Mucosa of gallbladder (tissue), 1 donor: Measurements from ENCODE around the gene TNPO2. TPM values are rescaled to one million over a fixed set of nuclear protein-coding genes. Genes with fewer than 3 reads are reported as not detected.

Experiments
- DNase-seq: peaks from one replicate; pipeline ENCODE4 v3.0.0-alpha.2; 2020; ENCODE audit warnings: low spot score
- total RNA-seq: library from RNA; stranded (reverse); gene quantifications from one replicate; pipeline ENCODE4 v1.2.1, GENCODE V29; 2021
- donor health status: DM: no; HTN: no; CAD: no.

The TNPO2 gene
- total RNA-seq, 1 donor from 2014 or later, result 65.5 TPM

GRCh38 chr19:12676928-12677327, 46.8 kb downstream of the TNPO2 start:
- DNase-seq, result no peak

- peak; percentile 81 for DNase-seq
These were observed 47.3 kb downstream of the TNPO2 start for GRCh38 chr19:12676384-12676792.

DNA sequence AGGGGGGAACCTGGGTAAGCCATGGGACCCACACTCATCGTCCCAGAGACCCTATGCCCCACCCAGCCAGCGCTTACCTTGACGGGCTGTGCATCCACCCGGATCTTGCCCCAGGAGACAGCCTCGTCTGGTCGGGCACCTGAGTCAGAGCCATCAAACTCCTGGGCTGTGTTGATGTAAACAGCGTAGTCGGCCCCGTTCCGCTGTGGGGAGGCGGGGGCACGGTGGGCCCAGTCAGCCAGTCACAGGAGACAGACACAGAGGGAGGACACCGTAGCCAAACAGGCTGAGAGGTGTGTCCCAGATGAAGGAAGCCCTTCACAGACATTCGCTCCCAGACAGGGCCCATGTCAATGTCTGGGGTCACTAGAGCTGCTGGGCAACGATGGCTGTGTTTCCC, 47.8 kb downstream of the TNPO2 start:
- no peak for DNase-seq

- DNase-seq, result no peak
These were observed 48.3 kb downstream of the TNPO2 start for GRCh38 chr19:12675399-12675798.

- DNase-seq, result no peak
These were observed 51.0 kb downstream of the TNPO2 start for GRCh38 chr19:12672744-12673143.

- DNase-seq, result no peak
These were observed 53.4 kb downstream of the TNPO2 start for GRCh38 chr19:12670159-12670928.

DNA sequence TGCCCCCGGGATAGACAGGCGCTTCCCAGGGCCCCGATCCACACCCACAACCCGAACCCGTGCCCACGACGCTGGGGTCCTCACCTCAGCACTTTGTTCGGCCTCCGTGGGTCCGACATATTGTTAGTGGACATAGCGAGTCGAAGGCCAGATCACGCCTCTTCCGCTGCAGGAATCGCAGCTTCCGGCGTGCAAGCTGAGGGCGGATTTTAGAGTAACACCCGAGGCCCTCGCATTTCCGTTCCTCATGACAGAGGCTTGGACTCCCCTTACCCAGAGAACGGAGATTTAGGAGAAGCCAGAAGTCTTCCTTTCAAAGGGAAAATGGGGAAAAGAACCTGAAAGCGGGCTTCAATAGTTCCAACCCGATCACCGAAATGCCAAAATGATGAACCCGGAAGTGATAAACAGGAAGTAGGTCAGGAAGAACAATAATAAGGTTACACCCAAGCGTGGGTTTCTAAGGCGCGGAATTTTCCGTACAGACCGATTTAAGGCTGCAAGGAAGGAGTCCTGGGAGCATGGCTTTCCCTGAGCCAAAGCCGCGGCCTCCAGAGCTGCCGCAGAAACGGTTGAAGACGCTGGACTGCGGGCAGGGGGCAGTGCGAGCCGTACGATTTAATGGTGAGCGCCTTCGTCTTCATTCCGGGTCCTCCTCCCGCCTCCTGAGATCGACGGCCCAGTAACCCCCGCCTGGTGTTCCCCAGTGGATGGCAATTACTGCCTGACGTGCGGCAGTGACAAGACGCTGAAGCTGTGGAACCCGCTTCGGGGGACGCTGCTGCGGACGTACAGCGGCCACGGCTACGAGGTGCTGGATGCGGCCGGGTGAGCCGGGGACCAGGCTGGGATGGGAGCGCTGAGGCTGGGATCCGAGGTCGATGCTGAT, 54.2 kb downstream of the TNPO2 start:
- DNase-seq, result peak; percentile 79

DNA sequence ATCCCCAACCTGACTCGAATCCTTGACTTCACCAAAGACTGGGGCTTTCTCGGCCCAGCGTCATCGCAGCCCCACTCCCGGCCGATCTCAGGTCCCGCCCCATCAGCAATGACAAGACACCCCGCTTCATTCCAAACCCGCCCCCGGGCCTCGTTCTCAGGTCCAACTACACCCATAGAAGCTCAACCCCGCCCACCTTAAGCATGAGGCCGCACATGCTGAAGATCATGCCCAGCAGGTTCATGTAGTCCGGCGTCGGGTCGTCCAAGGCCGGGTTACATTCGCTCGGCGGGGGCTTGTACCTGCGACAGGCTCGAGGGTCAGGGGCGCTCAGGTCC, 54.8 kb downstream of the TNPO2 start:
- DNase-seq, result peak; percentile 29

DNA sequence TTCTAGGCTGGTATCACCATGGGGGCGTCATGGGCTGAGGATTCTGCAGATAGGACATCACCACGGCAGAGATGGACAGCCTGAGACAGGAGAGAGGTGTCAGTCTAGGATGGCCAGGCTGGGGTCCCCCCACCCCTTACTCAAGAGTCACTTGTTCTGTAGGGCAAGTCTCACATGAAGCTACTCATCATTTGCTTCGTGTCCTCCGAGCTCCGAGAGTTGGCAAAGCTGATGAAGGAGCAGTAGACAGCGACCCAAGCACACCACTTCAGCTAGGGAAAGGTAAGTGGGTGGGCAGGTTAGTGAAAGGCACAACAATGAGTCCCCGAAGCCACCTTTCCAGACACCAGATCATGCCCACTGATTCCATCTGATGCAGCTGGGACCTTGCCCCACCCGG, 55.4 kb downstream of the TNPO2 start:
- DNase-seq, result no peak

GRCh38 chr19:12667731-12668302, 55.9 kb downstream of the TNPO2 start:
- DNase-seq, result no peak

DNA sequence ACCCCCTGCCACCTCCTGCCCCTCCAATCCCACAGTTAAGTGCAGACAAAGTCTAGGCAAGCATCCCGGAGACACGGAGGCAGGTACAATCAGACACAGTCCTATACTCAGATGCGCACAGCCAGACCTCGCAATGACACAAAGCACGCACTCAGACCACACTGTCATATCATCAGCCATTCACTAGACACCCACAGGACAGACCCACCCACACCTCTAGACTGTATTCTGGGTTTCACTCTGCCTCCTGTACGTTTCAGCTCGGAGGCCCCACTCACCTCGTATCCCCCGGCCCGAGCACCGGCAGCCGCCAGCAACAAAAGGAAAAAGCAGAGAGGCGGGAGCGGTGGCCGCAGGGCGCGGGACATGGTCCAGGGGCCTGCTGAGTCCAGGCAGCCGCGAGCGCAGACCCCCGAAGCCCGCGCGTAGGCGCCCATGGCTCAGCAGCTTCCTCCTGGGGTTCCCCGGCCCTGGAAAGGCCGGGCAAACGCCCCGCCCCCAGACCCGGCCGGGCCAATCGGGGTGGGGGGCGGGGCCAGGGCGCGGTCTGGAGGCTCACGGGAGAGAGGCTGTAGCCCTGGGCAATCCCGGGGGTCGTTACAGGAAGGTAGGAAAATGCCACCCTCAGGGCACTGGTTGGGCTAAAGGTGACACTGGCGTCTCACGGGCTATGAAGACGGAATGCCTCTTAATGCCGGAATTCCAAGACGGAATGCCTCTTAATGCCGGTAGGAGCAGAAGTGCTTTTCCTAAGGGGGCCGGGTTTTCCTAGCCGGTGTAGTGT, 57.3 kb downstream of the TNPO2 start, which contains the start of the genes MAN2B1 and WDR83:
Gene MAN2B1, minus strand, starts transcription at position 478 of the 784 bp plus-strand sequence. Its CDS starts 41 bp downstream, at position 437.
Gene WDR83, plus strand, starts transcription at position 543 of the 784 bp plus-strand sequence. CDS start 2,984 bp downstream, outside the sequence.
- peak; percentile 50 for DNase-seq

DNA sequence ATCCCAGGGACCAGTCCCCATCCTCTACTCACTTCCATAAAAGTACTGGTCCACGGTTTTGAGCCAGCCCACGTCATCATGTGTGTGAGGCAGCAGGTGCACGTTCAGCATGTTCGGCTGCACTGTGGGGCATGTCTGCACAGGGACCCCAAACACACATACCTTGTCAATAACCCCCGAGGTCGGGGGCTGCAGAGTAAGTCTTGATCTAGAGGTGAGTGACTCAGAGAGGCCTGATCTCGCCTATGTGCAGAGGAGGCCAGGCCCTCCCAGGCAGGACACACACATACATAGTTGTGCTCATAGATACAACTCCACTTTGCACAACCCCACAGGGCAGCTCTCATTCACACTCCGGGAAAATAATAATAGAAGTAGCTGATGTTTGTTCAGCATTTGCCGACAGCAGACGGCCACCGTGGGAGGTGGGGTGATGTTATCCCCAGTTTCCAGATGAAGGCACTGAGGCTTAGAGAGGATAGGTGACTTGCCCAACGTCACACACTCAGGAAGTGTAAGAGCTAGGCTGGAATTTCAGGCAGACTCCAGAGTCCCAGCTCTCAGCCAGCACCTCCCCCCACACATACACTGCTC, 58.0 kb downstream of the TNPO2 start:
- DNase-seq, result no peak

GRCh38 chr19:12665281-12665573, 58.5 kb downstream of the TNPO2 start:
- DNase-seq, result peak; percentile 52

GRCh38 chr19:12664406-12665280, 59.1 kb downstream of the TNPO2 start:
- DNase-seq, result no peak

GRCh38 chr19:12660980-12661379, 62.8 kb downstream of the TNPO2 start:
- DNase-seq, result no peak

DNA sequence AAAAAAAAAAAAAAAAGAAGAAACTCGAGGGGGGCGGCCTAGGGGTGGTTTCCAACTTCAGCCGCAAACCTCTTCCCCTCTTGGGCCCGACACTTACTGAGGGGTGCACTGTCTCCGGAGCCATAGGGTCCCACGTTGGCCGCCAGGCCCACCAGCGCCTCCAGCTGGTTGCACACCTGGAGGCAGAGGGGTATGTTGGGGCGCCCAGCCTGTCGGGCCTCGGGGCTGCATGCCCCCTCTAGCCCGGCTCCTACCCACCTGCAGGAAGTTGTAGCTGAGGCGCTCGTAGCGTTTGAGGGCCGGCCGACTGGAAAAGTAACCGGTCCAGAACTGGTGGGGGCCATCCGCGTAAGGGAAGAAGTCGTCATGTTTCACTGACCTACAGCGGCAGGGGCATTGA, 65.8 kb downstream of the TNPO2 start:
- DNase-seq, result no peak

DNA sequence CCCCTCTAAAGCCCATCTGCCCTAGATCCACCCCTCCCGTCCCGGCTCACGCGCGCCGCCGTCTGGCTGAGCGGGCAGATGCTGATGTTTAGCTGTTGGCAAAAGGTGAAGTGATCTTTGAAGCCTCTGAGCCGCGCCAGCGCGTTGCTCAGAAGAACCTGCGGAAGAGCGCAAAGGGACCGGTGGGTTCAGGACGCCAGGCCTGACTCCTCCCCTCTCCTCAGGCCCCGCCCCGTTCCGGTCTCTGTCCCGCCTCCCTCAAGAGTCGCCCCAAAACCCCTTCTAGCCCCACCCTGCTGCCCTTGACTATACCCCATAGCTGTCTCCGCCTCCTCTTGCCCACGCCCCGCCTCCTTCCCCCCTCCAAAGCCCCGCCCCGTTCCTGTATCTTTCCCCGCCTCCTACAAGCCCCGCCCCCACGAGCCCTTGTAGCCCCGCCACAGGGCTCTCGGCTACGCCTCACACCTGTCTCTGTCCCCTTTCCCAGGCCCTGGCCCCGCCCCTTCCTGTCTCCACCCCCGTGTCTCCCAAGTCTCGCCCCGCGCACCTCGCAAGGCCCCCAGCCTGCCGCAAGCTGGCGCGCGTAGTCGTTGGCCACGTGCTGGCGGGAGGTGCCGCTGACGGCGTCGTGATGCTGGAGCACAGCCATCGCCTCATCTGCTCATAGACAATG, 66.7 kb downstream of the TNPO2 start:
- no peak for DNase-seq

GRCh38 chr19:12655546-12655945, 68.2 kb downstream of the TNPO2 start:
- no peak for DNase-seq

DNA sequence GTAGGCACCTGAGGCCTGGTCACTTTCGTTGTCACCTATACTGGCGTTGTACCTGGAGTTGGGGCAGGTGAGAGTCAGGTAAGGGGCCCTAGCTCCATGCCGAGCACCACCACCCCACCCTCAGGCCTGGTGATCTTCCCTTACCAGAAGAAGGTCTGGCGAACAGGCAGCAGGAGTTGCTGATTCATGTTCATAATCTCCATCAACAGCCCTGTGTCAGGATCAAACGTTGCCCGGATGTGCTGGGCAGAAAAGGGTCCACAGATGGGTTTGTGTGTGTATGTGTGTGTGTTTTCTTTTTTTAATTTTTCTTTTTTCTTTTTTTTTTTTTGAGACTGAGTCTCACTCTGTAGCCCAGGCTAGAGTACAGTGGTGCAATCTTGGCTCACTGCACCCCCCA, 71.5 kb downstream of the TNPO2 start:
- no peak for DNase-seq

DNA sequence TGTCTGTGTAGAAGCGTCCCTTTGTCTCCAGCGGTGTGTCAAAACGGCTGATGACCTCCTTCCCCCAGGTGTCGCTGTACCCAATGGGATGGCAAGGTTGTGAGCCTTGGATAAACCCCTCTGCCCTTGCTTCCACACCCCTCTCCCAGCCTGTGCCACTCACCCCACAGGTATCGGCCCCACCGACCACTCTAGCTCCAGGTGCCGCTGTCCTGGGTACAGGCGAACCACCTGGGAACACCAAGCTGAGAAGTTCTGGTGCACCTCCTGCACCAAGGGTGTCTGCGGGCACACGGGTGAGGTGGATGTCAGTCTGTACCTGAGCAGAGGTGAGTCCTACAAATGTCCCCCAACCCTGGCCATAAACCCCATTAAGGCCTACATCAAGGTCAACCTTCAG, 73.8 kb downstream of the TNPO2 start:
- DNase-seq, result no peak
